Stimulated activated CD4-positive, alpha-beta T cell treated with anti-CD3 and anti-CD28 coated beads, Interleukin-1b, Interleukin-23, amount 100 ng/mL, for 4 hours (primary cell): ENCODE measurements around the gene PSMB10.
"Not testable (repeated sequence)": the region's sequence is repeated elsewhere in the genome, so short reads cannot be mapped to it uniquely, and the experiment has no call there.

Source experiments
- DNase-seq, 2 donors: peaks; one replicate each; pipeline ENCODE4 v3.0.0-alpha.2; 2020; ENCODE audit warnings: low read depth in 2 of 2

PSMB10 gene

GRCh38 chr16:67924140-67924906 lies 12.3 kb downstream of the PSMB10 start:
- no peak for DNase-seq

GRCh38 chr16:67923414-67924116 lies 13.1 kb downstream of the PSMB10 start:
- no peak for DNase-seq

- DNase-seq, result no peak
These were observed 13.9 kb downstream of the PSMB10 start for GRCh38 chr16:67922740-67923139.

- DNase-seq, result no peak
These were observed 14.4 kb downstream of the PSMB10 start for GRCh38 chr16:67922221-67922620.

- no peak for DNase-seq
These were observed 16.9 kb downstream of the PSMB10 start for GRCh38 chr16:67919622-67920221.

- DNase-seq, result no peak
These were observed 18.8 kb downstream of the PSMB10 start for GRCh38 chr16:67917852-67918236.

GRCh38 chr16:67917140-67917851 lies 19.4 kb downstream of the PSMB10 start:
- DNase-seq, result no peak

GRCh38 chr16:67915831-67916723 lies 20.6 kb downstream of the PSMB10 start:
- DNase-seq, result no peak

- DNase-seq, result not testable (repeated sequence)
These were observed 21.2 kb downstream of the PSMB10 start for GRCh38 chr16:67915496-67915769.

- DNase-seq, result no peak
These were observed 21.7 kb downstream of the PSMB10 start for GRCh38 chr16:67914758-67915495.

GRCh38 chr16:67910158-67910557 lies 26.5 kb downstream of the PSMB10 start:
- DNase-seq, result no peak

GRCh38 chr16:67909056-67909742 lies 27.5 kb downstream of the PSMB10 start:
- DNase-seq, result no peak

- no peak for DNase-seq
These were observed 29.1 kb downstream of the PSMB10 start for GRCh38 chr16:67907397-67908180.

GRCh38 chr16:67902831-67903230 lies 33.8 kb downstream of the PSMB10 start:
- DNase-seq, result no peak

GRCh38 chr16:67901734-67902133 lies 34.9 kb downstream of the PSMB10 start:
- DNase-seq, result no peak

- DNase-seq, result no peak
These were observed 39.4 kb downstream of the PSMB10 start for GRCh38 chr16:67897231-67897630.

- DNase-seq, result no peak
These were observed 42.8 kb downstream of the PSMB10 start for GRCh38 chr16:67893743-67894399.

GRCh38 chr16:67892899-67893742 lies 43.5 kb downstream of the PSMB10 start, which contains the start of gene PSKH1:
Gene PSKH1 (plus strand): TSS chr16:67893254. CDS start chr16:67908750, 15,496 bp downstream.
- peak; percentile 89 to 93 for DNase-seq
